Ovary (tissue), 9 donors: ENCODE measurements around the gene CELF4. TPM values are rescaled to one million over a fixed set of nuclear protein-coding genes. Genes with fewer than 3 reads are reported as not detected.

Experiments
- DNase-seq, 5 donors: peaks; one replicate each; pipeline ENCODE4 v3.0.0-alpha.2; 2019 to 2020
- H3K27ac ChIP-seq, 2 donors: fragments of 200-600 bp; one replicate each; pipeline versions ENCODE4 v1.5.1 to v1.8.0; 2019 to 2022
- H3K27me3 ChIP-seq: fragments of 200-600 bp; one replicate; pipeline ENCODE4 v1.8.0; 2022
- H3K36me3 ChIP-seq: fragments of 200-600 bp; sonication (generic); one replicate; pipeline ENCODE4 v1.5.1; 2019
- H3K4me1 ChIP-seq: one replicate; pipeline ENCODE4 v1.8.1; 2013; ENCODE audit warnings: mild to moderate bottlenecking, moderate library complexity; ENCODE audit not compliant: insufficient read depth
- H3K4me3 ChIP-seq: fragments of 200-600 bp; sonication (generic); one replicate; pipeline ENCODE4 v1.5.1; 2017
- H3K9me3 ChIP-seq, 2 donors: fragments of 200-600 bp in 1 of 2; sonication (generic) in 1 of 2; one replicate each; pipeline versions ENCODE4 v1.5.1 to v1.8.1; 2013 to 2019; ENCODE audit warnings: mild to moderate bottlenecking in 1 of 2, moderate library complexity in 1 of 2
- EP300 ChIP-seq: sonication (generic); formaldehyde crosslinking; IDR thresholded peaks from one replicate; pipeline ENCODE4 v1.6.1; 2017; ENCODE audit warnings: antibody characterized with exemption
- POLR2A ChIP-seq: fragments of 450-650 bp; IDR thresholded peaks from one replicate; pipeline ENCODE4 v1.6.1; 2017; ENCODE audit warnings: antibody characterized with exemption, mild to moderate bottlenecking, moderate library complexity
- WGBS, 3 donors: extraction: QIAGEN DNeasy Blood & Tissue Kit in 1 of 3; methylation state at CpG; one replicate each; pipeline versions ENCODE4 v1.1.5 to v1.1.7; 2013 to 2017; 5-methylcytosine and 5-hydroxymethylcytosine counted together
- intact Hi-C, 4 donors: fragments of 100-400 bp; cut with DNase I; formaldehyde crosslinking; loops; one replicate each; pipeline versions ENCODE4 v1.11.0 to v1.15.1; 2022 to 2023
- polyA plus RNA-seq, 2 donors: library from polyadenylated mRNA; stranded (reverse); fragments of 200-250 nt in 1 of 2; fragments of 350-450 nt in 1 of 2; fragmentation: Illumina TruSeq in 1 of 2; extraction: RNeasy Lipid Tissue Mini Kit (QIAGEN cat#74804) in 1 of 2; gene quantifications; one replicate each; pipeline ENCODE4 v1.2.3, GENCODE V29; 2013 to 2014
- total RNA-seq, 7 donors: library from RNA; depleted of rRNA in 2 of 7; stranded (reverse); fragments of >200 nt in 2 of 7; fragmentation: NEBNext Ultra II Directional in 3 of 7; extraction: Animal tissue kit (Norgen Biotek cat#: 25700) in 3 of 7; gene quantifications; one replicate each; pipeline versions ENCODE4 v1.1.0 to v1.2.4, GENCODE V29; 2016 to 2023
- TF ChIP-seq, protein P1 (sequence below), 3 donors: fragments of 450-650 bp in 2 of 3; fragments of 200-600 bp in 1 of 3; IDR thresholded peaks; one replicate each; pipeline versions ENCODE4 v1.5.1 to v1.8.0; 2016 to 2022; ENCODE audit warnings: antibody characterized with exemption in 3 of 3, mild to moderate bottlenecking in 1 of 3
- donor health status: DM: no; HTN: no; CAD: no; lungs with moderate emphysema.
- donor health status: DM: no; HTN: no; CAD: no.
- donor health status: Bipolar disorder and iron deficiency.
- donor health status: DM: yes; HTN: yes; CAD: no.
- donor health status: DM: no; HTN: no; CAD: no.
- donor health status: DM: yes; HTN: yes; CAD: no.

CELF4 gene
- total and polyA plus RNA-seq, 9 donors: 0.15 to 1.6 (median 1.1) TPM; not detected in 1

DNA sequence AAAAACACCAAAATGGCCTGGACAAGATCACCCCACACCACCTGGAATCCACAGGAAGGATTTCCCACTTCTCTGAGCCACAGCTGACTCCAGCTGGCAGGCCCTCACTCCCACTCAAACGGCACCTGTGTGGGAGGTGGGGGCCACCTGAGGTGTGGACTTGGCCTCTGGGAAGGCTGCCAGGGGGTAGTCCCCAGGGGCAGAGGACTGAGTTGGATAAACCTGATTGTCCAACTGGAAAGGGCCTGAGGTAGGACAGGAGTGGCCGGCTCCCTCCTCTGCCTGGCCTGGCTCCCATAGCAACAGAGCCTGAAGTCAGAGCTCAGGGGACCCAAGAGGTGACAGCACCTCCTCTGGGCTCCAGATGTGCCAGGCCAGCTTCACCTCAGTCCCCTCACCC lies 300.2 kb downstream of the CELF4 start:
- H3K4me1 ChIP-seq: no peaks in the 10 kb centered on the region
- no peak for DNase-seq
- TF ChIP-seq EP300: no peak
- TF ChIP-seq POLR2A: no peak
- TF ChIP-seq, protein P1, sequence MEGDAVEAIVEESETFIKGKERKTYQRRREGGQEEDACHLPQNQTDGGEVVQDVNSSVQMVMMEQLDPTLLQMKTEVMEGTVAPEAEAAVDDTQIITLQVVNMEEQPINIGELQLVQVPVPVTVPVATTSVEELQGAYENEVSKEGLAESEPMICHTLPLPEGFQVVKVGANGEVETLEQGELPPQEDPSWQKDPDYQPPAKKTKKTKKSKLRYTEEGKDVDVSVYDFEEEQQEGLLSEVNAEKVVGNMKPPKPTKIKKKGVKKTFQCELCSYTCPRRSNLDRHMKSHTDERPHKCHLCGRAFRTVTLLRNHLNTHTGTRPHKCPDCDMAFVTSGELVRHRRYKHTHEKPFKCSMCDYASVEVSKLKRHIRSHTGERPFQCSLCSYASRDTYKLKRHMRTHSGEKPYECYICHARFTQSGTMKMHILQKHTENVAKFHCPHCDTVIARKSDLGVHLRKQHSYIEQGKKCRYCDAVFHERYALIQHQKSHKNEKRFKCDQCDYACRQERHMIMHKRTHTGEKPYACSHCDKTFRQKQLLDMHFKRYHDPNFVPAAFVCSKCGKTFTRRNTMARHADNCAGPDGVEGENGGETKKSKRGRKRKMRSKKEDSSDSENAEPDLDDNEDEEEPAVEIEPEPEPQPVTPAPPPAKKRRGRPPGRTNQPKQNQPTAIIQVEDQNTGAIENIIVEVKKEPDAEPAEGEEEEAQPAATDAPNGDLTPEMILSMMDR (IDR thresholded peaks at IDR 0.05): no peak
- no peak overlapping the region for H3K27ac ChIP-seq
- H3K27me3 ChIP-seq: no peaks in the 10 kb centered on the region
- H3K4me3 ChIP-seq: no peak overlapping the region
- WGBS, 3 donors: 47 to 60% (median 48%) methylated on average over 2 of the region's 2 CpGs
- no peaks in the 10 kb centered on the region for H3K36me3 ChIP-seq
- H3K9me3 ChIP-seq: no peaks in the 10 kb centered on the region
- intact Hi-C loops: no loop called here

DNA sequence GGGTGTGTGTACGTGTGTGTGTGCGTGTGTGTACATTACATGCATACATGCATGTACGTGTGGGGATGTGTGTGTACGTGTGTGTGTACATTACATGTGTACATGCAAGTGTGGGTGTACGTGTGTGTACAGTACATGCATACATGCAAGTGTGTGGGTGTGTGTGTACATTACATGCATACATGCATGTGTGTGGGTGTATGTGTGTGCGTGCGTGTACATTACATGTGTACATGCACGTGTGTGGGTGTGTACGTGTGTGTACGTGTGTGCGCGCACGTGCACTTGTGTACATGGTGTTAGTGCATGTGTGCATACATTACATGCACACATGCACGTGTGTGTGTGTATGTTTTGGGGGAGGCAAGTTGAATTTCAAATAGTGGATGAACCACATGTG lies 300.6 kb downstream of the CELF4 start:
- no peak for DNase-seq
- TF ChIP-seq POLR2A: no peak
- no peak for TF ChIP-seq EP300
- TF ChIP-seq, protein P1 (IDR thresholded peaks at IDR 0.05): no peak
- no peaks in the 10 kb centered on the region for H3K27me3 ChIP-seq
- no peaks in the 10 kb centered on the region for H3K9me3 ChIP-seq
- no peak overlapping the region for H3K27ac ChIP-seq
- H3K4me1 ChIP-seq: no peaks in the 10 kb centered on the region
- no peak overlapping the region for H3K4me3 ChIP-seq
- WGBS, 3 donors: 76 to 91% (median 91%) methylated on average over 14 of the region's 14 CpGs
- intact Hi-C loops: no loop called here
- H3K36me3 ChIP-seq: no peaks in the 10 kb centered on the region

DNA sequence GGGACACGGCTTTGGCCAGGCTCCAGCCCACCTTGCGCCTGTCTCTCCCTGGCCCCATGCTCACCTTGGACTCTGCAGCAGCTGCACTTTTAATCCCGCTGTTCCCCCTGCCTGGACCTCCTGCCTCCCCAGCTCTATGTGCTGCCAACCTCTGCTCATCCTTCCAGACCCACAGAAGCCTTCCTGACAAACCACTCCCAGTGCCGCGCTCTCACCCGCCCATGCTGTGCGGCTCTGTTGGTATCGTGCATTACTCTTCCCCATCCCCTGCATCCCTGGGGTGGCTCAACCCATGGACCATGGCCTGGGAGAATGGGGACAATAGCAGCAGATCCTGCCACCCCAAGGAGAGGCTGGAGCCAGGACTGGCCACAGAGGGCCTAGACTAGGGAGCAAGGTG lies 303.6 kb downstream of the CELF4 start:
- intact Hi-C loops: no loop called here
- H3K27ac ChIP-seq: no peak overlapping the region
- H3K27me3 ChIP-seq: no peaks in the 10 kb centered on the region
- H3K9me3 ChIP-seq: no peaks in the 10 kb centered on the region
- H3K36me3 ChIP-seq: no peaks in the 10 kb centered on the region
- no peaks in the 10 kb centered on the region for H3K4me1 ChIP-seq
- TF ChIP-seq POLR2A: no peak
- TF ChIP-seq, protein P1 (IDR thresholded peaks at IDR 0.05): no peak
- TF ChIP-seq EP300: no peak
- H3K4me3 ChIP-seq: no peak overlapping the region
- whole genome bisulfite sequencing, 3 donors: 84 to 90% (median 89%) methylated on average over 8 of the region's 8 CpGs
- no peak for DNase-seq

DNA sequence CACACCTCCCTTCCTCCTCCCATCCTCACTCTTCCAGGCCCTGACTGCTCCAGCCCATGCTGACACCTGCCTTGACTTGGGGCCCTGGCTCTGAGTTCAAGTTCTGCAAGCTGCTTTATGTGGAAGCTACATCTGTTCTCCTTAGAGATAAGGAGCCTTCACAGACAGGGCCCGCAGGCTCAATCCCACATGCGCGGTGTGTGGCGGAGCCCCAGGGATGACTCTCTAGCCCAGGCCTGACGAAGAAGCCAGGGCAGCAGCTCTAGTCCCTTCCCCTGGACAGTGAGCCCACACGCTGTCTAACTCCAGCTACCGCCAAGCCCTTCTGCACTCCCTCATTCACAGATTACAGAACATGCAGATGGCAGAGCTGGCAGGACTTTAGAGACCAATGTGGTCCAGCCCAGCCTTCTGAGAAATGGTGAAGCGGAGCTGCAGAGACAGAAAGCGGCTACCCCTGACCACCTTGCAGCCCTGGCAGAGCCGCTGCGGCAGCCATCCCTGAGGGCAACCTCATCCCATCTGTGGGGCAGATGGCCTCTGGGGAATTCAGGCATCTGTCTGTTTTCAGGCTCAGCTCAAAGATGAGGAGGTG lies 304.3 kb downstream of the CELF4 start:
- TF ChIP-seq EP300 (no peak), POLR2A (no peak)
- TF ChIP-seq, protein P1 (IDR thresholded peaks at IDR 0.05): no peak
- WGBS, 3 donors: 89 to 96% (median 94%) methylated on average over 11 of the region's 11 CpGs
- H3K27me3 ChIP-seq: no peaks in the 10 kb centered on the region

More for the DNA sequence above, 304.3 kb downstream of the CELF4 start:
- intact Hi-C loops: no loop called here
- H3K4me3 ChIP-seq: no peak overlapping the region
- H3K9me3 ChIP-seq: no peaks in the 10 kb centered on the region
- H3K27ac ChIP-seq: no peak overlapping the region
- DNase-seq: no peak
- H3K36me3 ChIP-seq: no peaks in the 10 kb centered on the region
- no peaks in the 10 kb centered on the region for H3K4me1 ChIP-seq
